HG02840 (cell line): ENCODE measurements around the gene CCDC134.

Experiments
- ATAC-seq: cut with Tn5 transposase; IDR thresholded peaks from one replicate; pipeline ENCODE4 v1.9.1; 2021; ENCODE audit warnings: mild to moderate bottlenecking, moderate library complexity, moderate number of reproducible peaks; ENCODE audit not compliant: unreplicated experiment, low FRiP score

CCDC134 gene

GRCh38 chr22:41782316-41782715, 18.2 kb upstream of the CCDC134 start:
- no peak for ATAC-seq

GRCh38 chr22:41782751-41783150, 17.7 kb upstream of the CCDC134 start:
- ATAC-seq, result no peak

GRCh38 chr22:41787331-41787730, 13.1 kb upstream of the CCDC134 start:
- ATAC-seq, result no peak

- ATAC-seq, result no peak
These were observed 6.6 kb upstream of the CCDC134 start for GRCh38 chr22:41793871-41794270.

GRCh38 chr22:41798736-41799135, 1.7 kb upstream of the CCDC134 start:
- ATAC-seq, result no peak

- ATAC-seq, result peak; percentile 18
These were observed 762 bp upstream of the CCDC134 start for GRCh38 chr22:41799486-41800347.

GRCh38 chr22:41801147-41801819, 804 bp downstream of the CCDC134 start:
- ATAC-seq, result no peak

- ATAC-seq, result no peak
These were observed 1.4 kb downstream of the CCDC134 start for GRCh38 chr22:41801886-41802285.

- no peak for ATAC-seq
These were observed 5.2 kb downstream of the CCDC134 start for GRCh38 chr22:41805639-41806038.

- no peak for ATAC-seq
These were observed 7.9 kb downstream of the CCDC134 start for GRCh38 chr22:41808400-41808799.

GRCh38 chr22:41810022-41810421, 9.5 kb downstream of the CCDC134 start:
- ATAC-seq, result no peak

GRCh38 chr22:41812805-41813545, 12.5 kb downstream of the CCDC134 start:
- ATAC-seq, result no peak

- ATAC-seq, result no peak
These were observed 13.4 kb downstream of the CCDC134 start for GRCh38 chr22:41813726-41814410.

- ATAC-seq, result no peak
These were observed 15.2 kb downstream of the CCDC134 start for GRCh38 chr22:41815716-41816115.

GRCh38 chr22:41816241-41816640, 15.8 kb downstream of the CCDC134 start:
- ATAC-seq, result no peak

GRCh38 chr22:41816871-41817270, 16.4 kb downstream of the CCDC134 start:
- no peak for ATAC-seq

- no peak for ATAC-seq
These were observed 17.5 kb downstream of the CCDC134 start for GRCh38 chr22:41818011-41818410.

- no peak for ATAC-seq
These were observed 18.1 kb downstream of the CCDC134 start for GRCh38 chr22:41818596-41818995.

- ATAC-seq, result no peak
These were observed 18.8 kb downstream of the CCDC134 start for GRCh38 chr22:41819257-41819656.

- ATAC-seq, result no peak
These were observed 20.0 kb downstream of the CCDC134 start for GRCh38 chr22:41820447-41820846.
